ENCODE measurements around the gene ASL. TPM values are rescaled to one million over a fixed set of nuclear protein-coding genes. Genes with fewer than 3 reads are reported as not detected.

Gene ASL
- polyA plus RNA-seq, 1 of the 3 experiments (the other 2 are of a cell fraction) = 138 TPM

DNA sequence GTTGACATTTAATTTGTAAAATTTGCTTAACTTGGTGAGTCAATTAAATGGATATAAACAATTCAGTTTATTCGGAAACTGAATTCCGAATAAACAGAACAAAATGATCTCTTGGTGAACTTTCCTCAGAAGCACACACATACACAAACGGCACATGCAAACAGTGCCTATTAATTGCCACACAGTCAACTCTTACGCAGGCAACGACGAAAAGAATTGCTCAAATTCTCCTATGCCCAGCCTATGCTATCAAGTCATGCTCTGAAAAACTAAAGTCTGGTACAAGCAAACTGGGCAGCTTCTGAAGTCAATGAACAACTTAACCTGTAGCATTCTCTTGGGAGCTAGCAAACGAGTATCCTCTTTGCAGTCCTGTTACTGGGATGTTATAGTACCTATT, 38.8 kb upstream of the ASL start:
- POLR2A ChIA-PET = interaction anchor here (0.6 kb wide), 1 partner anchor 553 kb away, joined by 3 read pairs; no protein-coding TSS in a partner anchor
- CTCF ChIA-PET = interaction anchor here (0.6 to 2.1 kb wide), 2 partner anchors 39 to 780 kb away, joined by 3 to 5 read pairs; partner anchors contain the start of gene ASL
- WGBS (ENCODE audit: low lambda C conversion rate) = 92% methylated on average over 7 of the region's 7 CpGs

DNA sequence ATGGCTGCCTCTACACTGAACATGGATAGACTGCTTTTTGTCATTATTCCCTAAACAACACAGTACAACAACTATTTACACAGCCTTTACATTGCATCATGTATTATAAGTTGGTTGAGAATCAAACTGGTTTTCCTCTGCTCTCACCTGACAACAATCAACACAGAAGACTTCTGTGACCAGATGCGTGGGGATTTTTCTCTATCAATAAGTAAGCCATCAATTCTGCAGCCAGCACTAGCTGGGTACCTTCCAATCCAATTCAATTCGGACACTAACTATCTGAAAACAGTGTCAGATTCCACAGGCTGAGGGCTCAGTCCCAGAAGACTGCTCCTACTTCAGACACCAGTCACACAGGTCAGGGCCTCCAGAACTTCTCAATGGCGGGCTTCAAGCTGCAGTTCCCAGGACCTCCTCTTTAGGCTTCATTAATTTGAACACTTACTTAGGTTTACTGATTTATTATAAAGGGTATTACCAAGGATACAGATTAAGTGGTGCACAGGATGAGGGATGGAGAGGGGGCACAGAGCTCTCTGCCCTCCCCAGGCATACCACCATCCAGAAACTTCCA, 36.4 kb upstream of the ASL start:
- H3F3A ChIP-seq (replicated peaks; ENCODE audit: insufficient read depth) = peaks cover 4% of the 10 kb centered on the region
- CTCF ChIA-PET = interaction anchor here (1.9 kb wide), 1 partner anchor 8 kb away, joined by 6 read pairs; no protein-coding TSS in a partner anchor
- no peaks in the 10 kb centered on the region for H4K20me1 ChIP-seq (ENCODE audit: insufficient read depth)
- no peaks in the 10 kb centered on the region for H3K9me3 ChIP-seq
- WGBS (ENCODE audit: low lambda C conversion rate) = 89% methylated on average over 3 of the region's 3 CpGs
- H3K27me3 ChIP-seq (ENCODE audit: insufficient read depth) = no peaks in the 10 kb centered on the region
- no peak overlapping the region for H3K4me2 ChIP-seq
- peaks cover 3 to 9% of the 10 kb centered on the region in 2 experiments; a peak in 3 of 4 replicates for H3K4me1 ChIP-seq (ENCODE audit: control insufficient read depth in 1 of 2, insufficient read depth in 2 of 2, low read depth in 1 of 2, low read length in 1 of 2)
- no peak for DNase-seq
- POLR2A ChIA-PET = no interaction called here
- no peak overlapping the region for H3K27ac ChIP-seq (ENCODE audit: low read depth in 2 of 2, low read length in 1 of 2)
- no peaks in the 10 kb centered on the region for H3K36me3 ChIP-seq (replicated peaks in 1 of 2; ENCODE audit: control insufficient read depth in 1 of 2, insufficient read depth in 2 of 2, low read length in 1 of 2)
- H3K9ac ChIP-seq = no peak overlapping the region
- H3K4me3 ChIP-seq (ENCODE audit: low read depth in 2 of 2, low read length in 1 of 2) = no peak overlapping the region
- H2AFZ ChIP-seq (ENCODE audit: low read depth) = no peak overlapping the region
- no peaks in the 10 kb centered on the region for H3K79me2 ChIP-seq (ENCODE audit: insufficient read depth)
- no peaks in the 10 kb centered on the region for H3K9me2 ChIP-seq
- TF ChIP-seq, protein P1, sequence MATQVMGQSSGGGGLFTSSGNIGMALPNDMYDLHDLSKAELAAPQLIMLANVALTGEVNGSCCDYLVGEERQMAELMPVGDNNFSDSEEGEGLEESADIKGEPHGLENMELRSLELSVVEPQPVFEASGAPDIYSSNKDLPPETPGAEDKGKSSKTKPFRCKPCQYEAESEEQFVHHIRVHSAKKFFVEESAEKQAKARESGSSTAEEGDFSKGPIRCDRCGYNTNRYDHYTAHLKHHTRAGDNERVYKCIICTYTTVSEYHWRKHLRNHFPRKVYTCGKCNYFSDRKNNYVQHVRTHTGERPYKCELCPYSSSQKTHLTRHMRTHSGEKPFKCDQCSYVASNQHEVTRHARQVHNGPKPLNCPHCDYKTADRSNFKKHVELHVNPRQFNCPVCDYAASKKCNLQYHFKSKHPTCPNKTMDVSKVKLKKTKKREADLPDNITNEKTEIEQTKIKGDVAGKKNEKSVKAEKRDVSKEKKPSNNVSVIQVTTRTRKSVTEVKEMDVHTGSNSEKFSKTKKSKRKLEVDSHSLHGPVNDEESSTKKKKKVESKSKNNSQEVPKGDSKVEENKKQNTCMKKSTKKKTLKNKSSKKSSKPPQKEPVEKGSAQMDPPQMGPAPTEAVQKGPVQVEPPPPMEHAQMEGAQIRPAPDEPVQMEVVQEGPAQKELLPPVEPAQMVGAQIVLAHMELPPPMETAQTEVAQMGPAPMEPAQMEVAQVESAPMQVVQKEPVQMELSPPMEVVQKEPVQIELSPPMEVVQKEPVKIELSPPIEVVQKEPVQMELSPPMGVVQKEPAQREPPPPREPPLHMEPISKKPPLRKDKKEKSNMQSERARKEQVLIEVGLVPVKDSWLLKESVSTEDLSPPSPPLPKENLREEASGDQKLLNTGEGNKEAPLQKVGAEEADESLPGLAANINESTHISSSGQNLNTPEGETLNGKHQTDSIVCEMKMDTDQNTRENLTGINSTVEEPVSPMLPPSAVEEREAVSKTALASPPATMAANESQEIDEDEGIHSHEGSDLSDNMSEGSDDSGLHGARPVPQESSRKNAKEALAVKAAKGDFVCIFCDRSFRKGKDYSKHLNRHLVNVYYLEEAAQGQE (IDR thresholded peaks at IDR 0.05; ENCODE audit: low read depth, low read length) = no peak
- no peak for TF ChIP-seq CHD2 (IDR thresholded peaks at IDR 0.05; ENCODE audit: low read length, partially characterized antibody)
- no peak for TF ChIP-seq SIN3A (IDR thresholded peaks at IDR 0.05; ENCODE audit: borderline replicate concordance, low read depth, low read length)
- TF ChIP-seq TAF1 (IDR thresholded peaks at IDR 0.05; ENCODE audit: borderline replicate concordance, low read depth, low read length) = no peak
- TF ChIP-seq RAD21 (IDR thresholded peaks at IDR 0.05; ENCODE audit: low read length) = no peak
- TF ChIP-seq, protein P2, sequence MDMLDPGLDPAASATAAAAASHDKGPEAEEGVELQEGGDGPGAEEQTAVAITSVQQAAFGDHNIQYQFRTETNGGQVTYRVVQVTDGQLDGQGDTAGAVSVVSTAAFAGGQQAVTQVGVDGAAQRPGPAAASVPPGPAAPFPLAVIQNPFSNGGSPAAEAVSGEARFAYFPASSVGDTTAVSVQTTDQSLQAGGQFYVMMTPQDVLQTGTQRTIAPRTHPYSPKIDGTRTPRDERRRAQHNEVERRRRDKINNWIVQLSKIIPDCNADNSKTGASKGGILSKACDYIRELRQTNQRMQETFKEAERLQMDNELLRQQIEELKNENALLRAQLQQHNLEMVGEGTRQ (IDR thresholded peaks at IDR 0.05; ENCODE audit: borderline replicate concordance, low read depth, low read length) = no peak
- no peak for TF ChIP-seq FOSL2 (IDR thresholded peaks at IDR 0.05; ENCODE audit: borderline replicate concordance, low read depth)

More for the DNA sequence above, 38.8 kb upstream of the ASL start:
- Histone ChIP-seq H2AFZ (ENCODE audit: low read depth) (no peak overlapping the region), H3K9ac (no peak overlapping the region), H3K9me2 (no peaks in the 10 kb centered on the region), H3K9me3 (no peaks in the 10 kb centered on the region), H3K4me3 (ENCODE audit: low read depth in 2 of 2, low read length in 1 of 2) (no peak overlapping the region), H4K20me1 (ENCODE audit: insufficient read depth) (no peaks in the 10 kb centered on the region), H3K4me2 (no peak overlapping the region), H3F3A (replicated peaks; ENCODE audit: insufficient read depth) (peaks cover 8% of the 10 kb centered on the region), H3K27me3 (ENCODE audit: insufficient read depth) (no peaks in the 10 kb centered on the region), H3K79me2 (ENCODE audit: insufficient read depth) (no peaks in the 10 kb centered on the region), H3K27ac (ENCODE audit: low read depth in 2 of 2, low read length in 1 of 2) (no peak overlapping the region), H3K4me1 (ENCODE audit: control insufficient read depth in 1 of 2, insufficient read depth in 2 of 2, low read depth in 1 of 2, low read length in 1 of 2) (peaks cover 4 to 21% of the 10 kb centered on the region in 2 experiments; a peak in 3 of 4 replicates), H3K36me3 (replicated peaks in 1 of 2; ENCODE audit: control insufficient read depth in 1 of 2, insufficient read depth in 2 of 2, low read length in 1 of 2) (no peaks in the 10 kb centered on the region)
- DNase-seq = no peak
- TF ChIP-seq TCF12 (IDR thresholded peaks at IDR 0.05) = no peak
- TF ChIP-seq, protein P1 (IDR thresholded peaks at IDR 0.05; ENCODE audit: low read depth, low read length) = no peak
- no peak for TF ChIP-seq MXI1 (IDR thresholded peaks at IDR 0.05; ENCODE audit: low read depth, low read length)
- TF ChIP-seq, protein P3, sequence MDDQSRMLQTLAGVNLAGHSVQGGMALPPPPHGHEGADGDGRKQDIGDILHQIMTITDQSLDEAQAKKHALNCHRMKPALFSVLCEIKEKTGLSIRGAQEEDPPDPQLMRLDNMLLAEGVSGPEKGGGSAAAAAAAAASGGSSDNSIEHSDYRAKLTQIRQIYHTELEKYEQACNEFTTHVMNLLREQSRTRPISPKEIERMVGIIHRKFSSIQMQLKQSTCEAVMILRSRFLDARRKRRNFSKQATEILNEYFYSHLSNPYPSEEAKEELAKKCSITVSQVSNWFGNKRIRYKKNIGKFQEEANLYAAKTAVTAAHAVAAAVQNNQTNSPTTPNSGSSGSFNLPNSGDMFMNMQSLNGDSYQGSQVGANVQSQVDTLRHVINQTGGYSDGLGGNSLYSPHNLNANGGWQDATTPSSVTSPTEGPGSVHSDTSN (IDR thresholded peaks at IDR 0.05) = no peak
- TF ChIP-seq RCOR1 (IDR thresholded peaks at IDR 0.05; ENCODE audit: low read length) = no peak
- TF ChIP-seq, protein P2 (IDR thresholded peaks at IDR 0.05; ENCODE audit: borderline replicate concordance, low read depth, low read length) = no peak
- no peak for TF ChIP-seq EP300 (IDR thresholded peaks at IDR 0.05; ENCODE audit: borderline replicate concordance in 1 of 2, low read depth in 1 of 2, low read length in 1 of 2)

All from SK-N-SH (cell line).